LNCAP (cell line): Measurements from ENCODE around the gene PRPF39.

Source experiments
- TF ChIP-seq, protein P1 (sequence below): fragments of 450-650 bp; IDR thresholded peaks from 2 replicates; pipeline ENCODE4 v1.5.1; 2017; ENCODE audit warnings: mild to moderate bottlenecking

Gene PRPF39

DNA sequence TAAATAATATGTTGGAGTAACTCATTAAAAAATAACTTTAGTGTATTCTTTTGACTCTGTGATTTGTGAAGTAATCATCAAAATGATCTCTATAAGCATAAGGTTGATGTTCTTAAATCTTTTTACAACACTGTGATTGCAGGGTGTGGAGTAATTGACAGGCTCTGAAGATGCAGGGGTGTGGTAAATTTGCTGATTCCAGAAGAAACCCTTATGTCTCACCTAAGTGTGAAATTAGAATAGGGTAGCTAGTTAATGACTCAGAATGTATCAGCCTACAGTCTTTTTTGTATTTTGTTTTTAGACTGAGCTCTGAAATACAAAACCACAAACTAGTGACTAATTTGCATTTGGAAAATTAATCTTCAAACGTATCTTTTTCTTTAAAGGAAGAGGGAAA lies 5.9 kb downstream of the PRPF39 start:
- TF ChIP-seq, protein P1, sequence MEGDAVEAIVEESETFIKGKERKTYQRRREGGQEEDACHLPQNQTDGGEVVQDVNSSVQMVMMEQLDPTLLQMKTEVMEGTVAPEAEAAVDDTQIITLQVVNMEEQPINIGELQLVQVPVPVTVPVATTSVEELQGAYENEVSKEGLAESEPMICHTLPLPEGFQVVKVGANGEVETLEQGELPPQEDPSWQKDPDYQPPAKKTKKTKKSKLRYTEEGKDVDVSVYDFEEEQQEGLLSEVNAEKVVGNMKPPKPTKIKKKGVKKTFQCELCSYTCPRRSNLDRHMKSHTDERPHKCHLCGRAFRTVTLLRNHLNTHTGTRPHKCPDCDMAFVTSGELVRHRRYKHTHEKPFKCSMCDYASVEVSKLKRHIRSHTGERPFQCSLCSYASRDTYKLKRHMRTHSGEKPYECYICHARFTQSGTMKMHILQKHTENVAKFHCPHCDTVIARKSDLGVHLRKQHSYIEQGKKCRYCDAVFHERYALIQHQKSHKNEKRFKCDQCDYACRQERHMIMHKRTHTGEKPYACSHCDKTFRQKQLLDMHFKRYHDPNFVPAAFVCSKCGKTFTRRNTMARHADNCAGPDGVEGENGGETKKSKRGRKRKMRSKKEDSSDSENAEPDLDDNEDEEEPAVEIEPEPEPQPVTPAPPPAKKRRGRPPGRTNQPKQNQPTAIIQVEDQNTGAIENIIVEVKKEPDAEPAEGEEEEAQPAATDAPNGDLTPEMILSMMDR = no peak

DNA sequence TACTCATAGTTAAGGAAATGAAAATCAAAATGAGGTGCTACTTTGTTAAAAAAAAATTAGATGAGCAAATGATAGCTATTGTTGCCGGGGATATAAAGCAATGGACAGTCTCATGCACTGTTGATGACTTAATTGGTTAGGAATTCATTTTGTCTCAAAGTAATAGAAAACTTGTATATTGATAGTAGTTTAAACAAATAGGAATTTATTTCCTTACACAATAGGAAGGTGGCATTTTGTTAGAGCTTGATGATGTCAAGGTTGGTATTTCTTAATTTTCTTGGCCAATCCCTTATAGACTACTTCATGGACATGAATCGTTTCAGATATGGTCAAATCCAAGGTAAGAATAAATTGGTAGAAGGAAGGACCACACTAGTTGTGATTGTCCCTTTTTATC lies 7.8 kb downstream of the PRPF39 start:
- TF ChIP-seq, protein P1 = no peak

DNA sequence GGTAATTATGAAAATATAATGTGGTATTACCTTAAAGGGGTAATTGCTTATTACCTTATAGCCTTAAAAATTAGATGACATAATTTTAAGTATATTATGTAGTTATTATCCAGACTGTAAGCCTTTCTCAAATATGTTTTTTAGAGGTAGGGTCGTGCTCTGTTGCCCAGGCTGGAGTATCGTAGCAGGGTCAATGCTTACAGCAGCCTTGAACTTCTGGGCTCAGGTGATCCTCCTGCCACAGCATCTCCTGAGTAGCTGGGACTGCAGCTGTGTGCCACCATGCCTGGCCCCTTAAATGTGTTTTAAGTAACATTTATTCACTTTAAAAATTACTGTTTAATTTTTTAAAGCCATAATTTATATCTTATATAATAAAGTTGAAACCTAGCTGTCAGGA lies 10.4 kb downstream of the PRPF39 start:
- TF ChIP-seq, protein P1 = no peak

DNA sequence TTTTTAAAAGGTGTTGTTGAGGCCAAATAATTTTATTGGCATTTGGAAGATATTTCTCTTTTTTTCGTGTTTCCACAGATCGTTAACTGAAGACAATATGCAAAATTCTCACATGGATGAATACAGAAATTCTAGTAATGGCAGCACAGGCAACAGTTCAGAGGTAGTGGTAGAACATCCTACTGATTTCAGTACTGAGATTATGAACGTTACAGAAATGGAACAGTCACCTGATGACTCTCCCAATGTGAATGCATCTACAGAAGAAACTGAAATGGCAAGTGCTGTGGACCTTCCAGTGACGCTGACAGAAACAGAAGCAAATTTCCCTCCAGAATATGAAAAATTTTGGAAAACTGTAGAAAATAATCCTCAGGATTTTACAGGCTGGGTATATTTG lies 11.2 kb downstream of the PRPF39 start:
- TF ChIP-seq, protein P1 = no peak

DNA sequence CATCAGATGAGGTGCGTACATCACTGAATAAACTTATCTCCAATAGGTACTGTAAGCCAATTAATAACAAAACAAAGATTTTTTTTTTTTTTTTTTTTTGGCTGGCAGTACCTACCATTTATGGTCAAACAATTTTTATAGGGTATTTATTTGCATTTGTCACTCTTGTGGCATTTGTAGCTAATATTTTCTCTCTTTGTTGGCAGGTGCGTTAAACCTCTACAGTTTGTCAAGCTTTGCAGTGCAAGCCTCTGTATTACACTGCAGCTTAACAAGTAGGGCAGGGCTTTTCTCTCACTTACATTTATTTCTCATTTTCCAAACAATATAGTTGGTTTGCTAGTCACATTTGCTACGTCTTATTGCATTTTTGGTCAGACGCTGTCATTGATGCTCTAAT lies 12.3 kb downstream of the PRPF39 start:
- TF ChIP-seq, protein P1 = no peak

DNA sequence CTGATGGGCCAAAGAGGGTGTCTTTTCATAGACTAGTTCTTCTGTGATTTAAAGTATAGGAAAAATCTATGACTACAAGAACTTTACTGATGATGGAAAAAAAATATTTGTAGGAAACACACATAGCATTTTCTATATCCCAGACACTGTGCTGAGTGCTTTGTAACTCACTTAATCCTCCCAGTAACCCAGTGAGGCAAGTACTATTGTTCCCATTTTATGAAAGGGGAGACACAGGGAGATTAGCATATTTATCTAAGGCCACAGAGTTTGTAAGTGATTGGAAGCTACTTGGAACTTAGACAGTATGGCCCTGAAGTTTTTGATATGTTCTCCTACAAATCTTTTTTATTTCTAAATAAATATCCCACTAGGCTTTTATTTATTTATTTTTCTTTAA lies 19.9 kb downstream of the PRPF39 start:
- TF ChIP-seq, protein P1 = no peak

DNA sequence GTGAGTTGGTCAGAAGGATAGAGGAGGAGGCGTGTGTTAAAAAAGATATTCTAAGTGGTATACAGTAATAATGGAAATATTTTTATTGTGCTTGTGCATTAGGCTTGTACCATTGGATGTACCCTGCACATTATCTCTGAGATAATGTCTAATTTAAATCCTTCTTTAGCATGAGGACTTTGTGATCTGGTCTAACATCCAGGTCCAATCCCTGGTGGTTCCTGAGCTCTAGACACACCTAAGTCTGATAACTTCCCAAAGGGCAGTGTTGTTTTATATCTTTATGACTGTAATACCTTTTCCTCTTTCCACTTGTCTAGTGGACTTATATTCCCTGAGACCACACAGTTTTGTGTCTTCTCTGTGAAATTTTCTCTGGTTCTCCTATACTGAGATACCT lies 20.6 kb downstream of the PRPF39 start:
- TF ChIP-seq, protein P1 = no peak
